K562 (cell line): Measurements from ENCODE around the gene SH3BP5. TPM values are rescaled to one million over a fixed set of nuclear protein-coding genes. Genes with fewer than 3 reads are reported as not detected.
A peak's percentile ranks its signal among the peaks of the same experiment; 100 is the strongest.

Experiments used
- ATAC-seq: fragments of 200-7000 bp; cut with Tn5 transposase; 3 replicates; pipeline ENCODE4 v1.9.1; 2020; ENCODE audit warnings: moderate library complexity
- BruUV-seq: library from RNA; stranded (reverse); fragments of 400-500 nt; replicated peaks from 2 replicates; lab custom pipeline; 2021; lab: Mats Ljungman, UMichigan
- CTCF ChIA-PET: fragments of 300-600 bp; formaldehyde crosslinking; extraction: SDS; loops from one replicate; lab custom pipeline; 2021; ENCODE audit warnings: low intra/inter-chr PET ratio; lab: Yijun Ruan, JAX
- POLR2A ChIA-PET: fragments of 300-600, 350-650 bp; sonication (Branson Sonifier 250); formaldehyde crosslinking; extraction: SDS; loops from one replicate; lab custom pipeline; 2021; ENCODE audit warnings: antibody characterized with exemption, inconsistent platforms; lab: Yijun Ruan, JAX
- DNase-seq, 4 experiments: peaks; one replicate each; pipeline versions ENCODE4 v3.0.0 to v3.0.0-alpha.2; 2011 to 2018; ENCODE audit warnings: low spot score in 3 of 4, mixed read lengths in 3 of 4; ENCODE audit errors: extremely low read depth in 1 of 4
- FAIRE-seq: peaks from 2 replicates; lab custom pipeline; 2011; peaks lifted over from hg19 to GRCh38; lab: Jason Lieb, UNC
- H2AFZ ChIP-seq: 2 replicates; pipeline ENCODE4 v1.6.0; 2011; ENCODE audit warnings: low read depth, low read length, control low read depth, inconsistent platforms
- H3K27ac ChIP-seq: fragments of 200-600 bp; 3 replicates; pipeline ENCODE4 v1.8.0; 2011; ENCODE audit warnings: low read depth, mild to moderate bottlenecking, control low read depth, inconsistent platforms, low read length, moderate library complexity, mixed read lengths; ENCODE audit errors: extremely low read depth
- H3K27me3 ChIP-seq, 2 experiments: fragments of 300-600 bp in 1 of 2; 2 replicates in 1 of 2; 3 replicates in 1 of 2; pipeline versions ENCODE4 v1.6.0 to v1.8.0; 2011; ENCODE audit warnings: inconsistent platforms in 2 of 2, low read length in 2 of 2, mild to moderate bottlenecking in 1 of 2, mixed read lengths in 1 of 2, moderate library complexity in 1 of 2; ENCODE audit not compliant: control insufficient read depth in 2 of 2, insufficient read depth in 2 of 2
- H3K36me3 ChIP-seq: fragments of 300-600 bp; 3 replicates; pipeline ENCODE4 v1.8.0; 2011; ENCODE audit warnings: mild to moderate bottlenecking, low read length, inconsistent platforms; ENCODE audit not compliant: control insufficient read depth, insufficient read depth
- H3K4me1 ChIP-seq, 2 experiments: fragments of 200-600 bp in 1 of 2; replicated peaks in 1 of 2; 2 replicates in 1 of 2; 3 replicates in 1 of 2; pipeline versions ENCODE4 v1.5.1 to v1.8.0; 2011; ENCODE audit warnings: inconsistent platforms in 2 of 2, low read length in 2 of 2, mild to moderate bottlenecking in 1 of 2, mixed read lengths in 1 of 2, moderate library complexity in 1 of 2; ENCODE audit not compliant: control insufficient read depth in 2 of 2, insufficient read depth in 2 of 2
- H3K4me2 ChIP-seq: 2 replicates; pipeline ENCODE4 v1.6.1; 2011; ENCODE audit warnings: low read length, control low read depth, inconsistent platforms, mixed read lengths; ENCODE audit not compliant: insufficient read depth
- H3K4me3 ChIP-seq: fragments of 200-600 bp; sonication (generic), shearing (Covaris generic); 2 replicates; pipeline ENCODE4 v1.5.1; 2016; ENCODE audit warnings: control low read depth, inconsistent platforms
- H3K79me2 ChIP-seq: fragments of 200-600 bp; 3 replicates; pipeline ENCODE4 v1.8.0; 2011; ENCODE audit warnings: low read length, inconsistent platforms; ENCODE audit not compliant: control insufficient read depth, insufficient read depth
- H3K9ac ChIP-seq, 2 experiments: 2 replicates each; pipeline versions ENCODE4 v1.6.0 to v1.6.1; 2011; ENCODE audit warnings: low read depth in 2 of 2, low read length in 2 of 2, control low read depth in 1 of 2, inconsistent platforms in 1 of 2, mild to moderate bottlenecking in 1 of 2, mixed read lengths in 1 of 2; ENCODE audit not compliant: insufficient read depth in 1 of 2
- H3K9me1 ChIP-seq: one replicate; pipeline ENCODE4 v1.6.0; 2011; ENCODE audit warnings: inconsistent platforms, mild to moderate bottlenecking, low read length, moderate library complexity; ENCODE audit not compliant: control insufficient read depth, insufficient read depth
- H3K9me3 ChIP-seq: replicated peaks from 2 replicates; pipeline ENCODE4 v1.5.1; 2011; ENCODE audit warnings: low read depth, low read length, inconsistent platforms; ENCODE audit not compliant: control insufficient read depth, insufficient read depth
- H4K20me1 ChIP-seq: replicated peaks from 2 replicates; pipeline ENCODE4 v1.6.1; 2011; ENCODE audit warnings: low read length, inconsistent platforms, mixed read lengths; ENCODE audit not compliant: control insufficient read depth, insufficient read depth
- CBFB ChIP-seq: sonication (generic); formaldehyde crosslinking; IDR thresholded peaks from 2 replicates; pipeline ENCODE4 v1.4.0; 2020; ENCODE audit warnings: mild to moderate bottlenecking, missing genetic modification reagents
- CREM ChIP-seq: IDR thresholded peaks from 2 replicates; pipeline ENCODE4 v1.6.1; 2014; ENCODE audit warnings: antibody characterized with exemption, low read depth
- FOXA3 ChIP-seq, 2 experiments: fragments of 450-650 bp in 1 of 2; sonication (generic) in 1 of 2; formaldehyde crosslinking; IDR thresholded peaks in 1 of 2; conservative IDR thresholded peaks in 1 of 2; 2 replicates each; pipeline versions ENCODE4 v1.4.0 to v1.8.0; 2020 to 2022; ENCODE audit warnings: mild to moderate bottlenecking in 2 of 2, missing genetic modification reagents in 1 of 2
- HIVEP1 ChIP-seq: fragments of 250-450 bp; sonication (Bioruptor Pico); IDR thresholded peaks from 2 replicates; pipeline ENCODE4 v1.4.0; 2020; ENCODE audit warnings: mild to moderate bottlenecking
- MCM5 ChIP-seq: fragments of 450-650 bp; IDR thresholded peaks from 2 replicates; pipeline ENCODE4 v1.6.1; 2016; ENCODE audit warnings: low read depth
- MEF2A ChIP-seq: IDR thresholded peaks from 2 replicates; pipeline ENCODE4 v1.6.1; 2011; ENCODE audit warnings: low read depth, mild to moderate bottlenecking, low read length, moderate library complexity; ENCODE audit not compliant: control insufficient read depth
- MTA1 ChIP-seq: fragments of 450-650 bp; IDR thresholded peaks from 2 replicates; pipeline ENCODE4 v1.6.1; 2017; ENCODE audit warnings: borderline replicate concordance
- MYC ChIP-seq, 2 experiments: fragments of 250-450 bp in 1 of 2; sonication (Bioruptor Pico) in 1 of 2; IDR thresholded peaks; 2 replicates each; pipeline versions ENCODE4 v1.5.1 to v1.6.1; 2012 to 2021; ENCODE audit warnings: low read depth in 2 of 2, borderline replicate concordance in 1 of 2, improper control_type of control experiment in 1 of 2, low read length in 1 of 2, mild to moderate bottlenecking in 1 of 2, moderate library complexity in 1 of 2
- SIRT6 ChIP-seq: IDR thresholded peaks from one replicate; pipeline ENCODE4 v1.6.1; 2012; ENCODE audit warnings: low read depth, mild to moderate bottlenecking, control low read depth, inconsistent platforms, low read length, moderate library complexity
- SMAD3 ChIP-seq: fragments of 450-650 bp; formaldehyde crosslinking; conservative IDR thresholded peaks from 2 replicates; pipeline ENCODE4 v1.4.0; 2020; ENCODE audit warnings: mild to moderate bottlenecking
- SMAD4 ChIP-seq: fragments of 250-450 bp; sonication (Bioruptor Pico); conservative IDR thresholded peaks from 2 replicates; pipeline ENCODE4 v1.8.0; 2021; ENCODE audit warnings: inconsistent platforms, mild to moderate bottlenecking, moderate library complexity
- SMARCB1 ChIP-seq: IDR thresholded peaks from 2 replicates; pipeline ENCODE4 v1.6.1; 2011; ENCODE audit warnings: improper control_type of control experiment, low read depth; ENCODE audit not compliant: insufficient read length
- TOE1 ChIP-seq, 2 experiments: fragments of 450-650 bp in 1 of 2; sonication (generic) in 1 of 2; formaldehyde crosslinking in 1 of 2; IDR thresholded peaks; 2 replicates each; pipeline versions ENCODE4 v1.7.1 to v1.8.0; 2016 to 2022; ENCODE audit warnings: borderline replicate concordance in 2 of 2, mild to moderate bottlenecking in 2 of 2, antibody characterized with exemption in 1 of 2, inconsistent platforms in 1 of 2, low read depth in 1 of 2, missing genetic modification reagents in 1 of 2, moderate library complexity in 1 of 2
- ZBTB43 ChIP-seq: sonication (generic); formaldehyde crosslinking; IDR thresholded peaks from 2 replicates; pipeline ENCODE4 v1.8.0; 2023; ENCODE audit warnings: mild to moderate bottlenecking, missing genetic modification reagents
- ZNF224 ChIP-seq: sonication (generic); formaldehyde crosslinking; IDR thresholded peaks from 2 replicates; pipeline ENCODE4 v1.8.0; 2022; ENCODE audit warnings: mild to moderate bottlenecking, missing genetic modification reagents
- ZZZ3 ChIP-seq: fragments of 450-650 bp; IDR thresholded peaks from 2 replicates; pipeline ENCODE4 v1.6.1; 2016; ENCODE audit warnings: antibody characterized with exemption, mild to moderate bottlenecking, moderate library complexity
- WGBS: fragments of 100-300 bp; shearing (Covaris generic); methylation state at CpG from one replicate; pipeline ENCODE4 v1.1.6; 2016; ENCODE audit warnings: low coverage, mixed read lengths; ENCODE audit not compliant: insufficient coverage; ENCODE audit errors: missing lambda C conversion rate; 5-methylcytosine and 5-hydroxymethylcytosine counted together
- in situ Hi-C: fragments of 300-500 bp; cut with MboI; formaldehyde crosslinking; loops from 4 replicates; pipeline ENCODE4 v1.15.0; 2018; ENCODE audit warnings: inconsistent platforms, mixed read lengths
- intact Hi-C: fragments of 100-400 bp; cut with micrococcal nuclease; formaldehyde crosslinking; loops from 2 replicates; pipeline ENCODE4 v1.14.2; 2022
- polyA plus RNA-seq, 8 experiments: library from polyadenylated mRNA; depleted of rRNA in 4 of 8; stranded (reverse) in 5 of 8; unstranded in 3 of 8; fragments of >200 nt; fragmentation: Nextera tagmentation in 2 of 8; fragmentation: Illumina TruSeq in 1 of 8; extraction: Ambion mirVana in 2 of 8; extraction: Trizol in 1 of 8; gene quantifications; 2 replicates each; pipeline versions ENCODE4 v1.2.1 to v1.2.3, GENCODE V29; 2011 to 2014; ENCODE audit warnings: inconsistent platforms in 1 of 8, missing spikeins in 1 of 8
- total RNA-seq, 7 experiments: library from RNA; depleted of rRNA in 6 of 7; stranded (reverse); fragments of >200 nt in 6 of 7; fragmentation: Illumina TruSeq in 2 of 7; extraction: Trizol in 2 of 7; gene quantifications; 2 replicates each; pipeline versions ENCODE4 v1.2.1 to v1.2.3, GENCODE V29; 2011 to 2021; ENCODE audit warnings: low replicate concordance in 1 of 7
- TF ChIP-seq, protein P1 (sequence below): sonication (generic); formaldehyde crosslinking; IDR thresholded peaks from 2 replicates; pipeline ENCODE4 v1.8.1; 2023; ENCODE audit warnings: mild to moderate bottlenecking, missing genetic modification reagents
- TF ChIP-seq, protein P2 (sequence below): fragments of 250-450 bp; sonication (Bioruptor Pico); IDR thresholded peaks from 2 replicates; pipeline ENCODE4 v1.9.0; 2021; ENCODE audit warnings: mild to moderate bottlenecking

SH3BP5 gene
- total and polyA plus RNA-seq, 9 of the 15 experiments (the other 6 are each of a cell fraction or from before 2014, with no cell fraction given) = 2.9 to 29.0 (median 14.9) TPM

DNA sequence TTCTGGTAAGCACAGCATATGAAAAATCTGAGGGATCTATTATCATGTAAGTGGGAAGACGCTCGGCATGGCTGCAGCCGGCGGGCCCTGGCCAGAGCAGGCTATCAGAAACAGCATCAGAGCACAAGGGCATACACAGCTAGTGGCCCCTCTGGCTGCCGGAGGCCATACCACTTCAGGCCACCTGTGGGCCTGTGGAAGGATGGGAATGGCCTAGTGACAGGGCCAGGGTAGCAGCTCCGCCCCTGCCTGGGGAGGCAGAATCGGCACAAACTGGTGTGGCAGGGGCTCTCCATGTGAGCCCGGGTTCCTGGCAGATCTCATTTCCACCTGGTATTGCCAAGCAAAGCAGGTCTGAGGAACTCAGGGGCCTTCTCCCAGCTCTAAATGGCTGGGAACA is 46.4 kb downstream of the SH3BP5 start (continued):
- TF ChIP-seq FOXA3 (CRISPR knock-in tag; conservative IDR thresholded peaks at IDR 0.05 in 1 of 2, IDR thresholded peaks at IDR 0.05 in 1 of 2) (no peak), SIRT6 (no peak), SMAD4 (CRISPR knock-in tag) (no peak), CBFB (CRISPR knock-in tag) (no peak), SMAD3 (CRISPR knock-in tag) (no peak), ZNF224 (CRISPR knock-in tag) (no peak), SMARCB1 (no peak)

- peak; percentile 31; the same call in 1 of the 3 replicates for ATAC-seq
- WGBS = 54% methylated on average over 5 of the region's 5 CpGs
- H3K4me1 ChIP-seq = peaks cover 7 to 12% of the 10 kb centered on the region in 2 experiments; a peak in 4 of 5 replicates
- TF ChIP-seq MTA1 (no peak), MEF2A (no peak), ZBTB43 (CRISPR knock-in tag) (no peak), MYC (IDR thresholded peaks at IDR 0.05; ENCODE audit: low read depth, low read length) (no peak), MYC (CRISPR knock-in tag; IDR thresholded peaks at IDR 0.05; ENCODE audit: borderline replicate concordance, low read depth) (no peak), MCM5 (no peak), ZZZ3 (no peak), TOE1 (IDR thresholded peaks at IDR 0.05; ENCODE audit: borderline replicate concordance) (no peak), TOE1 (CRISPR knock-in tag; IDR thresholded peaks at IDR 0.05; ENCODE audit: borderline replicate concordance, low read depth) (no peak), HIVEP1 (CRISPR knock-in tag) (no peak), CREM (no peak)
- TF ChIP-seq, protein P1, sequence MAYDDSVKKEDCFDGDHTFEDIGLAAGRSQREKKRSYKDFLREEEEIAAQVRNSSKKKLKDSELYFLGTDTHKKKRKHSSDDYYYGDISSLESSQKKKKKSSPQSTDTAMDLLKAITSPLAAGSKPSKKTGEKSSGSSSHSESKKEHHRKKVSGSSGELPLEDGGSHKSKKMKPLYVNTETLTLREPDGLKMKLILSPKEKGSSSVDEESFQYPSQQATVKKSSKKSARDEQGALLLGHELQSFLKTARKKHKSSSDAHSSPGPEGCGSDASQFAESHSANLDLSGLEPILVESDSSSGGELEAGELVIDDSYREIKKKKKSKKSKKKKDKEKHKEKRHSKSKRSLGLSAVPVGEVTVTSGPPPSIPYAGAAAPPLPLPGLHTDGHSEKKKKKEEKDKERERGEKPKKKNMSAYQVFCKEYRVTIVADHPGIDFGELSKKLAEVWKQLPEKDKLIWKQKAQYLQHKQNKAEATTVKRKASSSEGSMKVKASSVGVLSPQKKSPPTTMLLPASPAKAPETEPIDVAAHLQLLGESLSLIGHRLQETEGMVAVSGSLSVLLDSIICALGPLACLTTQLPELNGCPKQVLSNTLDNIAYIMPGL = no peak
- TF ChIP-seq, protein P2, sequence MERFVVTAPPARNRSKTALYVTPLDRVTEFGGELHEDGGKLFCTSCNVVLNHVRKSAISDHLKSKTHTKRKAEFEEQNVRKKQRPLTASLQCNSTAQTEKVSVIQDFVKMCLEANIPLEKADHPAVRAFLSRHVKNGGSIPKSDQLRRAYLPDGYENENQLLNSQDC (CRISPR knock-in tag) = no peak
Measured at GRCh38 chr3:15284121-15284889, 48.1 kb downstream of the SH3BP5 start.

More at GRCh38 chr3:15284121-15284889, 48.1 kb downstream of the SH3BP5 start:
- no TSS peak for BruUV-seq
- ChIA-PET CTCF (no interaction called here), POLR2A (interaction anchor here (0.6 to 1.5 kb wide), 6 partner anchors 9 to 128 kb away, joined by 3 to 5 read pairs (median 3); partner anchors contain the start of gene CAPN7)
- Histone ChIP-seq H3K4me2 (no peak overlapping the region), H3K27me3 (no peaks in the 10 kb centered on the region), H3K4me3 (no peak overlapping the region), H3K9ac (no peak overlapping the region), H3K9me3 (no peaks in the 10 kb centered on the region), H3K27ac (no peak overlapping the region), H3K9me1 (no peaks in the 10 kb centered on the region), H3K36me3 (no peaks in the 10 kb centered on the region), H4K20me1 (no peaks in the 10 kb centered on the region), H3K79me2 (no peaks in the 10 kb centered on the region), H2AFZ (no peak overlapping the region)
- DNase-seq = no peak
- intact Hi-C loops (no loop called here), in situ Hi-C loops (no loop called here)
- no peak for FAIRE-seq
